Natural killer cell (primary cell): ENCODE measurements around the gene C1QBP. TPM values are rescaled to one million over a fixed set of nuclear protein-coding genes. Genes with fewer than 3 reads are reported as not detected.

Experiments used
- ATAC-seq, 3 donors: fragments of 150-1000 bp in 2 of 3; fragments of 200-7000 bp in 1 of 3; cut with Tn5 transposase; 1 replicate in 1 of 3; 2 replicates in 2 of 3; pipeline ENCODE4 v1.10.0; 2021; ENCODE audit warnings: mild to moderate bottlenecking in 2 of 3, moderate library complexity in 2 of 3
- DNase-seq, 2 donors: peaks; one replicate each; pipeline versions ENCODE4 v3.0.0 to v3.0.0-alpha.2; 2013 to 2021; ENCODE audit warnings: mixed read lengths in 1 of 2
- H3K27ac ChIP-seq: one replicate; pipeline ENCODE4 v1.5.1; 2013; ENCODE audit warnings: mild to moderate bottlenecking, low read length
- H3K27me3 ChIP-seq: one replicate; pipeline ENCODE4 v1.6.1; 2013; ENCODE audit warnings: low read length; ENCODE audit not compliant: control insufficient read depth, insufficient read depth
- H3K36me3 ChIP-seq: one replicate; pipeline ENCODE4 v1.6.1; 2013; ENCODE audit warnings: low read length; ENCODE audit not compliant: control insufficient read depth, insufficient read depth
- H3K4me1 ChIP-seq: one replicate; pipeline ENCODE4 v1.6.1; 2013; ENCODE audit warnings: low read length; ENCODE audit not compliant: control insufficient read depth, insufficient read depth
- H3K4me3 ChIP-seq: one replicate; pipeline ENCODE4 v1.5.1; 2013; ENCODE audit warnings: low read length
- H3K9me3 ChIP-seq: one replicate; pipeline ENCODE4 v1.6.1; 2013; ENCODE audit warnings: low read length; ENCODE audit not compliant: control insufficient read depth, insufficient read depth
- H3K27ac Mint-ChIP-seq, 2 donors: one replicate each; pipeline ENCODE4 v1.8.0; 2022; ENCODE audit warnings: mild to moderate bottlenecking in 2 of 2, mixed read lengths in 2 of 2, moderate library complexity in 1 of 2
- H3K27me3 Mint-ChIP-seq, 2 donors: one replicate each; pipeline ENCODE4 v1.8.0; 2022; ENCODE audit warnings: low read depth in 2 of 2, mixed read lengths in 2 of 2
- H3K36me3 Mint-ChIP-seq: one replicate; pipeline ENCODE4 v1.8.0; 2022; ENCODE audit warnings: mixed read lengths
- H3K4me1 Mint-ChIP-seq, 2 donors: one replicate each; pipeline ENCODE4 v1.8.0; 2022; ENCODE audit warnings: mixed read lengths in 2 of 2
- H3K4me3 Mint-ChIP-seq: one replicate; pipeline ENCODE4 v1.8.0; 2022; ENCODE audit warnings: mild to moderate bottlenecking, moderate library complexity, mixed read lengths
- H3K9me3 Mint-ChIP-seq, 2 donors: one replicate each; pipeline ENCODE4 v1.8.0; 2022; ENCODE audit warnings: mixed read lengths in 2 of 2
- WGBS: methylation state at CpG from one replicate; pipeline ENCODE4 v1.1.7; 2013; ENCODE audit warnings: missing lambda C conversion rate; ENCODE audit not compliant: insufficient coverage; 5-methylcytosine and 5-hydroxymethylcytosine counted together
- intact Hi-C: fragments of 100-400 bp; cut with micrococcal nuclease; formaldehyde crosslinking; loops from one replicate; pipeline ENCODE4 v1.14.2; 2022
- total RNA-seq, 4 donors: library from RNA; stranded (reverse); fragments of 120-200 nt in 1 of 4; gene quantifications; one replicate each; pipeline versions ENCODE4 v1.2.3 to v1.2.4, GENCODE V29; 2013 to 2022
- TF ChIP-seq, protein P1 (sequence below): fragments of 200-600 bp; IDR thresholded peaks from one replicate; pipeline ENCODE4 v1.8.0; 2022; ENCODE audit warnings: antibody characterized with exemption

C1QBP gene
- total RNA-seq, 3 donors from 2014 or later (not counting 1 experiment from before 2014, with no cell fraction given) = 38.1 to 40.8 (median 40.0) TPM

GRCh38 chr17:5429191-5429887 lies 9.6 kb downstream of the C1QBP start:
- Mint-ChIP-seq H3K27ac (peak overlapping the region in 1 of 2 donors; percentile 49), H3K9me3 (no peaks in the 10 kb centered on the region), H3K4me3 (no peak overlapping the region), H3K4me1 (peaks cover 9 to 14% of the 10 kb centered on the region in 2 donors), H3K27me3 (no peaks in the 10 kb centered on the region), H3K36me3 (peaks cover 10% of the 10 kb centered on the region)
- no peak for ATAC-seq
- H3K4me3 ChIP-seq = no peak overlapping the region
- no peaks in the 10 kb centered on the region for H3K9me3 ChIP-seq
- no peak for DNase-seq
- WGBS = 96% methylated on average over 3 of the region's 3 CpGs
- peaks cover 77% of the 10 kb centered on the region for H3K36me3 ChIP-seq
- intact Hi-C loops = no loop called here
- H3K27ac ChIP-seq = no peak overlapping the region
- H3K4me1 ChIP-seq = no peaks in the 10 kb centered on the region
- H3K27me3 ChIP-seq = no peaks in the 10 kb centered on the region
- TF ChIP-seq, protein P1, sequence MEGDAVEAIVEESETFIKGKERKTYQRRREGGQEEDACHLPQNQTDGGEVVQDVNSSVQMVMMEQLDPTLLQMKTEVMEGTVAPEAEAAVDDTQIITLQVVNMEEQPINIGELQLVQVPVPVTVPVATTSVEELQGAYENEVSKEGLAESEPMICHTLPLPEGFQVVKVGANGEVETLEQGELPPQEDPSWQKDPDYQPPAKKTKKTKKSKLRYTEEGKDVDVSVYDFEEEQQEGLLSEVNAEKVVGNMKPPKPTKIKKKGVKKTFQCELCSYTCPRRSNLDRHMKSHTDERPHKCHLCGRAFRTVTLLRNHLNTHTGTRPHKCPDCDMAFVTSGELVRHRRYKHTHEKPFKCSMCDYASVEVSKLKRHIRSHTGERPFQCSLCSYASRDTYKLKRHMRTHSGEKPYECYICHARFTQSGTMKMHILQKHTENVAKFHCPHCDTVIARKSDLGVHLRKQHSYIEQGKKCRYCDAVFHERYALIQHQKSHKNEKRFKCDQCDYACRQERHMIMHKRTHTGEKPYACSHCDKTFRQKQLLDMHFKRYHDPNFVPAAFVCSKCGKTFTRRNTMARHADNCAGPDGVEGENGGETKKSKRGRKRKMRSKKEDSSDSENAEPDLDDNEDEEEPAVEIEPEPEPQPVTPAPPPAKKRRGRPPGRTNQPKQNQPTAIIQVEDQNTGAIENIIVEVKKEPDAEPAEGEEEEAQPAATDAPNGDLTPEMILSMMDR = no peak

DNA sequence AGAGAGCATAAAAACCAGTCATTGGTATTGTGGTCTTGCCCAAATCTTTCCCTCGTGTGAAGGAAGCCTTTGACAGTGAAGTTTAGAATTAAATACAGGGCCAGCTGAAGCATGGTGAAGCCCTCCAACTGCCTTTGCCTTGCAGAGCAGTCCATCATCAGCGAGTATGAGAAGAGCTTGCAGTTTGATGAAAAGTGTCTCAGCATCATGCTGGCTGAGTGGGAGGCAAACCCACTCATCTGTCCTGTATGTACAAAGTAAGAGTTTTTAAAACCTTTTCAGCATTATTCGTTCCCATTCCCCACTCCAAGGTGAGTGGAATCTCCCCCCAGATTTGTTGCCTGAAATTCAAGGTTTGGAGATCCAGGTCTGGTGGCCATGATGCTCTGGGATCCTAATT lies 13.1 kb downstream of the C1QBP start:
- TF ChIP-seq, protein P1 = no peak
- no peak for ATAC-seq
- Histone ChIP-seq H3K9me3 (no peaks in the 10 kb centered on the region), H3K4me3 (no peak overlapping the region), H3K27ac (no peak overlapping the region), H3K4me1 (peaks cover 4% of the 10 kb centered on the region), H3K27me3 (no peaks in the 10 kb centered on the region), H3K36me3 (peaks cover 64% of the 10 kb centered on the region)
- WGBS = 63% methylated on average over 3 of the region's 3 CpGs
- Mint-ChIP-seq H3K27ac (no peak overlapping the region), H3K27me3 (no peaks in the 10 kb centered on the region), H3K36me3 (peaks cover 10% of the 10 kb centered on the region), H3K9me3 (no peaks in the 10 kb centered on the region), H3K4me3 (no peak overlapping the region), H3K4me1 (peaks cover 9 to 13% of the 10 kb centered on the region in 2 donors)
- DNase-seq = no peak
- intact Hi-C loops = no loop called here

GRCh38 chr17:5424909-5425308 lies 14.0 kb downstream of the C1QBP start:
- DNase-seq = no peak
- intact Hi-C loops = no loop called here
- peaks cover 14 to 16% of the 10 kb centered on the region in 2 donors for H3K4me1 Mint-ChIP-seq
- no peak overlapping the region for H3K4me3 ChIP-seq
- no peak overlapping the region for H3K27ac Mint-ChIP-seq
- no peak overlapping the region for H3K4me3 Mint-ChIP-seq
- H3K9me3 Mint-ChIP-seq = no peaks in the 10 kb centered on the region
- H3K36me3 Mint-ChIP-seq = peaks cover 10% of the 10 kb centered on the region
- no peak for ATAC-seq
- H3K36me3 ChIP-seq = peaks cover 58% of the 10 kb centered on the region
- 89% methylated on average over 1 of the region's 1 CpG for WGBS
- H3K4me1 ChIP-seq = peaks cover 9% of the 10 kb centered on the region
- H3K27me3 Mint-ChIP-seq = no peaks in the 10 kb centered on the region
- H3K27ac ChIP-seq = no peak overlapping the region
- TF ChIP-seq, protein P1 = no peak
- H3K9me3 ChIP-seq = no peaks in the 10 kb centered on the region
- no peaks in the 10 kb centered on the region for H3K27me3 ChIP-seq

DNA sequence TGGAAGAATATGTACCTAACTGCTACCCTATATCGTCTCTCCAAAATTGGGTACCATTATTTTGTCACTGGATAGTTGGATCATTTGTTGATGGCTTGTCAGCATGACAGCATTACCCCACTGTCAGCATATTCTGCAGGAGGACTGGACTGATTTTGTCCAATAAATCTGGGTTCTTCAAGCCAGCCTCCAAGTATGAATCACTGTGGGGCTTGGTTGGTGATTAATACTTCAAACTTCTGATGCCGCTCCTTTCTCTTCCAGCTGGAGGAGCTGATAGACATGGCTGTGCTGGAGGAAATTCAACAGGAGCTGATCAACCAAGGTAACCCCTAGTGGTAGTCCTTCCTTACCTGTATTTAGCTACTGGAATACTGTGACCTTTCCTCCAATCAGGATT lies 16.4 kb downstream of the C1QBP start:
- Mint-ChIP-seq H3K4me3 (no peak overlapping the region), H3K9me3 (no peaks in the 10 kb centered on the region), H3K27me3 (no peaks in the 10 kb centered on the region), H3K27ac (no peak overlapping the region), H3K36me3 (peaks cover 2% of the 10 kb centered on the region), H3K4me1 (peaks cover 20 to 27% of the 10 kb centered on the region in 2 donors)
- TF ChIP-seq, protein P1 = no peak
- WGBS = 100% methylated on average over 1 of the region's 2 CpGs
- Histone ChIP-seq H3K9me3 (no peaks in the 10 kb centered on the region), H3K27me3 (no peaks in the 10 kb centered on the region), H3K27ac (no peak overlapping the region), H3K4me1 (peaks cover 21% of the 10 kb centered on the region), H3K36me3 (peaks cover 40% of the 10 kb centered on the region), H3K4me3 (no peak overlapping the region)
- DNase-seq (no peak), ATAC-seq (no peak)
- intact Hi-C loops = no loop called here
